Lower lobe of right lung (tissue), 2 donors: Measurements from ENCODE around the gene ADAMTSL1. TPM values are rescaled to one million over a fixed set of nuclear protein-coding genes. Genes with fewer than 3 reads are reported as not detected.

Source experiments
- ATAC-seq, 2 donors: fragments of 200-7000 bp; cut with Tn5 transposase; one replicate each; pipeline ENCODE4 v1.9.1; 2020 to 2022; ENCODE audit warnings: mild to moderate bottlenecking in 2 of 2, moderate library complexity in 2 of 2
- DNase-seq: peaks from one replicate; pipeline ENCODE4 v3.0.0-alpha.2; 2020
- H3K27ac ChIP-seq: fragments of 200-600 bp; one replicate; pipeline ENCODE4 v1.8.0; 2022
- H3K27me3 ChIP-seq: fragments of 200-600 bp; one replicate; pipeline ENCODE4 v1.8.0; 2022; ENCODE audit warnings: low read depth
- H3K36me3 ChIP-seq: fragments of 200-600 bp; one replicate; pipeline ENCODE4 v1.8.0; 2022; ENCODE audit warnings: mild to moderate bottlenecking
- H3K4me1 ChIP-seq: fragments of 200-600 bp; one replicate; pipeline ENCODE4 v1.8.0; 2022
- H3K4me3 ChIP-seq: fragments of 200-600 bp; one replicate; pipeline ENCODE4 v1.8.0; 2022; ENCODE audit warnings: mild to moderate bottlenecking
- H3K9me3 ChIP-seq: fragments of 200-600 bp; one replicate; pipeline ENCODE4 v1.8.0; 2022
- intact Hi-C: fragments of 100-400 bp; cut with DNase I; formaldehyde crosslinking; loops from one replicate; pipeline ENCODE4 v1.11.0; 2022
- total RNA-seq: library from RNA; stranded (reverse); fragmentation: NEBNext Ultra II Directional; extraction: Animal tissue kit (Norgen Biotek cat#: 25700); gene quantifications from one replicate; pipeline ENCODE4 v1.2.1, GENCODE V29; 2021
- TF ChIP-seq, protein P1 (sequence below): fragments of 200-600 bp; IDR thresholded peaks from one replicate; pipeline ENCODE4 v1.8.0; 2022; ENCODE audit warnings: antibody characterized with exemption, mild to moderate bottlenecking
- donor health status: DM: no; HTN: yes; CAD: no; lungs with severe emphysema.

ADAMTSL1 gene
- total RNA-seq, 1 donor from 2014 or later, result 3.7 TPM

DNA sequence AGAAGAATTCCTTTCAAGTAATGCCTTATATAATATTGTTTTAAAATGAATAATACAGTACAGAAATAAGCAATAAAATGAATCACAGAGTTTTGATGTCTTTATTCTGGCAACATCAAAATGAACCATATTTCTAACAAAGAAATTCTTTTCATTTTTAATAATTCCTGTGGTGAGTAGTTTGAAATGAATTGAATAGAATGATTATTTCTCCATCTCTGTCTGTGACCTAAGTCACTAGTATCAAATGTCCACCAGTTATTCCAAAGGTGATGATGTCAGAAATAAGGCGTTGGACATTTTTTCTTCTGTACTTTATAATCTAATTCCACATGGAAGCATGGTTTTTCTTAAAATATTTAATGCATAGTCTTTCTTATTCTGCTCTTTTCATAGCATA is 106.2 kb downstream of the ADAMTSL1 start:
- Histone ChIP-seq H3K27me3 (no peaks in the 10 kb centered on the region), H3K36me3 (no peaks in the 10 kb centered on the region), H3K4me1 (no peaks in the 10 kb centered on the region), H3K4me3 (no peak overlapping the region), H3K9me3 (no peaks in the 10 kb centered on the region), H3K27ac (no peak overlapping the region)
- intact Hi-C loops, result no loop called here
- no peak for ATAC-seq
- TF ChIP-seq, protein P1, sequence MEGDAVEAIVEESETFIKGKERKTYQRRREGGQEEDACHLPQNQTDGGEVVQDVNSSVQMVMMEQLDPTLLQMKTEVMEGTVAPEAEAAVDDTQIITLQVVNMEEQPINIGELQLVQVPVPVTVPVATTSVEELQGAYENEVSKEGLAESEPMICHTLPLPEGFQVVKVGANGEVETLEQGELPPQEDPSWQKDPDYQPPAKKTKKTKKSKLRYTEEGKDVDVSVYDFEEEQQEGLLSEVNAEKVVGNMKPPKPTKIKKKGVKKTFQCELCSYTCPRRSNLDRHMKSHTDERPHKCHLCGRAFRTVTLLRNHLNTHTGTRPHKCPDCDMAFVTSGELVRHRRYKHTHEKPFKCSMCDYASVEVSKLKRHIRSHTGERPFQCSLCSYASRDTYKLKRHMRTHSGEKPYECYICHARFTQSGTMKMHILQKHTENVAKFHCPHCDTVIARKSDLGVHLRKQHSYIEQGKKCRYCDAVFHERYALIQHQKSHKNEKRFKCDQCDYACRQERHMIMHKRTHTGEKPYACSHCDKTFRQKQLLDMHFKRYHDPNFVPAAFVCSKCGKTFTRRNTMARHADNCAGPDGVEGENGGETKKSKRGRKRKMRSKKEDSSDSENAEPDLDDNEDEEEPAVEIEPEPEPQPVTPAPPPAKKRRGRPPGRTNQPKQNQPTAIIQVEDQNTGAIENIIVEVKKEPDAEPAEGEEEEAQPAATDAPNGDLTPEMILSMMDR, result no peak
- no peak for DNase-seq

DNA sequence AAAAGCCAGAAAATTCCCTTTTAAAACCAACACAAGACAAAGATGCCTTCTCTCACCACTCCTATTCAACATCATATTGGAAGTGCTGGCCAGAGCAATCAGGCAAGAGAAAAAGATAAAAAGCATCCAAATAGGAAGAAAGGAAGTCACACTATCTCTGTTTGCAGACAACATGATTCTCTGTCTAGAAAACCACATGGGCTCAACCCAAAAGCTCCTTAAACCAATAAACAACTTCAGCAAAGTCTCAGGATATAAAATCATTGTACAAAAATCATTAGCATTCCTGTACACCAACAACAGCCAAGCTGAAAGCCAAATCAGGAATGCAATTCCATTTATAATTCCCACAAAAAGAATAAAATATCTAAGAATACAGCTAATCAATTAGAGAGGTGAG is 112.0 kb downstream of the ADAMTSL1 start:
- intact Hi-C loops, result no loop called here
- no peak for ATAC-seq

DNA sequence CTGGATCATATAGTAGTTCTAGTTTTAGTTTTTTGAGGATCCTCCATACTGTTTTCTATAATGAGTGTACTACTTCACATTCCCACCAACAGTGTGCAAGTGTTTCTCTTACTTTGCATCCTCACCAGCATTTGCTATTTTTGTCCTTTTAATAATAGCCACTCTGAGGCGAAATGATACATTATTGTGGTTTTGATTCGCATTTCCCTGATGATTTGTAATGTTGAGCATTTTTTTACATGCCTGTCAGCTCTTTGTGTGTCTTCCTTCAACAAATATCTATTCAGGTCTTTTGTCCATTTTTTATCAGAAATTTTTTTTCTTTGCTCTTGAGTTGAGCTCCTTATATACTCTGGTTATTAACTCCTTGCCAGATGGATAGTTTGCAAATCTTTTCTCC is 114.0 kb downstream of the ADAMTSL1 start:
- intact Hi-C loops, result no loop called here
- no peak for ATAC-seq
- TF ChIP-seq, protein P1, result no peak

More for the DNA sequence above, 112.0 kb downstream of the ADAMTSL1 start:
- Histone ChIP-seq H3K4me3 (no peak overlapping the region), H3K27ac (no peak overlapping the region), H3K4me1 (no peaks in the 10 kb centered on the region), H3K36me3 (no peaks in the 10 kb centered on the region), H3K27me3 (no peaks in the 10 kb centered on the region), H3K9me3 (peaks cover 3% of the 10 kb centered on the region)
- DNase-seq, result no peak
- TF ChIP-seq, protein P1, result no peak

DNA sequence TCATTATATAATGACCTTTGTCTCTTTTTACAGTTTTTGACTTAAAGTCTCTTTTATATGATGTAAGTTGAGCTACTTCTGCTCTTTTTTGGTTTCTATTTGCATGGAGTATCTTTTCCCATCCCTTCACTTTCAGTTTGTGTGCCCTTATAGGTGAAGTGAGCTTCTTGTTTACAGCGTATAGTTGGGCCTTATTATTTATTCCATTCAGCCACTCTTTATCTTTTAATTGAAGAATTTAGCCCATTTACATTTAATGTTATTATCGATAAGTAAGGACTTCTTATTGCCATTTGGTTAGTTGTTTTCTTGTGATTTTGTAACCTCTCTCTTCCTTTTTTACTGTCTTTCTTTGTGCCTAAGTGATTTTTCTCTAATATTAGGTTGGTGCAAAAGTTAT is 117.3 kb downstream of the ADAMTSL1 start:
- TF ChIP-seq, protein P1, result no peak
- DNase-seq, result no peak
- intact Hi-C loops, result no loop called here
- Histone ChIP-seq H3K36me3 (no peaks in the 10 kb centered on the region), H3K4me1 (no peaks in the 10 kb centered on the region), H3K4me3 (no peak overlapping the region), H3K9me3 (peaks cover 26% of the 10 kb centered on the region), H3K27me3 (no peaks in the 10 kb centered on the region), H3K27ac (no peak overlapping the region)
- no peak for ATAC-seq

More for the DNA sequence above, 114.0 kb downstream of the ADAMTSL1 start:
- no peaks in the 10 kb centered on the region for H3K4me1 ChIP-seq
- no peaks in the 10 kb centered on the region for H3K36me3 ChIP-seq
- no peak overlapping the region for H3K4me3 ChIP-seq
- H3K27ac ChIP-seq, result no peak overlapping the region
- H3K27me3 ChIP-seq, result no peaks in the 10 kb centered on the region
- H3K9me3 ChIP-seq, result peaks cover 21% of the 10 kb centered on the region
- DNase-seq, result no peak

DNA sequence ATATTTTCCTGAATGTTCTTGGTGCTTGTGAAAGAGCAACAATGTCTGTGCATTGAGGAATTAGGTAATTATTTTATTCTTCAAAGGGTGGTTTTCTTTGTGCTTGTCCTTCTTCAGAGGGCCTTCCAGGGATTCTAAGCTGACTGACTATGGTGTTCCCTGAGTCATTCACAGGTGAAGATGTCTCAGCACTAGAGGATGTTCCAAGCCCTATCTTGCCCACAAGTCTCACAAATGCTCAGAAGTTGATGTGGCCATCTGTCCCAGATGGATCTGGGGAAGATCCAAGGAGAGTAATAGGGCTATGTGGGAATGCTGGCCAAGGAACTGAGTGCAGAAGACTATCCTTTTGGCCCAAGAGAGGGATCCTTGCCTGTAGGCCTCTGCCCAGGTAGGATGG is 120.9 kb downstream of the ADAMTSL1 start:
- Histone ChIP-seq H3K27me3 (no peaks in the 10 kb centered on the region), H3K4me3 (no peak overlapping the region), H3K36me3 (no peaks in the 10 kb centered on the region), H3K9me3 (peaks cover 26% of the 10 kb centered on the region), H3K4me1 (no peaks in the 10 kb centered on the region), H3K27ac (no peak overlapping the region)
- ATAC-seq (no peak), DNase-seq (no peak)
- intact Hi-C loops, result no loop called here
- TF ChIP-seq, protein P1, result no peak

DNA sequence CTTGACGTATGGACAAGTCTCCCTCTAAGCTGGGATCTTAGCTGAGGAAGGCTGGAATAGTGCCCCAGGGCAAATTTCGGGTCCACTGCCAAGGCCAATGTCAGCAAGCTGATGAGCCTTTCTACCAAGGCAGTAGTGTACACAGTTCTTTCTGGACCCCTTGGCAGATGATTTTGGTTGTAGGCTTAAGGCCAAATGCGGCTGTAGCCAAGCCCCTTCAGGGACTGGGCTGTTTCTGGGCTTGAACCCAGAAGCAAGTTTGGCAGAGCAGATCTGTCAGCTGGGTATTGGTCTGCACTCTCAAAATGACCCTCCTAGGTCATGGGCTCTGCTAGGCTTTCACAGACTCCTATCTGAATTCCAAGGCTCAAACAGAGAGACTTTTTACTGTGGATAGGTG is 121.6 kb downstream of the ADAMTSL1 start:
- intact Hi-C loops, result no loop called here
- H3K9me3 ChIP-seq, result peaks cover 26% of the 10 kb centered on the region
- no peak overlapping the region for H3K4me3 ChIP-seq
- DNase-seq (no peak), ATAC-seq (no peak)
- no peaks in the 10 kb centered on the region for H3K27me3 ChIP-seq
- no peak overlapping the region for H3K27ac ChIP-seq
- H3K36me3 ChIP-seq, result no peaks in the 10 kb centered on the region
- TF ChIP-seq, protein P1, result no peak
- H3K4me1 ChIP-seq, result no peaks in the 10 kb centered on the region
